ENCODE results near the gene RPL13A. TPM values are rescaled to one million over a fixed set of nuclear protein-coding genes. Genes with fewer than 3 reads are reported as not detected.

The RPL13A gene
- total and polyA plus RNA-seq, 2 of the 13 experiments (the other 11 are each of a cell fraction or from before 2014, with no cell fraction given), result 2,601 to 3,407 TPM

DNA sequence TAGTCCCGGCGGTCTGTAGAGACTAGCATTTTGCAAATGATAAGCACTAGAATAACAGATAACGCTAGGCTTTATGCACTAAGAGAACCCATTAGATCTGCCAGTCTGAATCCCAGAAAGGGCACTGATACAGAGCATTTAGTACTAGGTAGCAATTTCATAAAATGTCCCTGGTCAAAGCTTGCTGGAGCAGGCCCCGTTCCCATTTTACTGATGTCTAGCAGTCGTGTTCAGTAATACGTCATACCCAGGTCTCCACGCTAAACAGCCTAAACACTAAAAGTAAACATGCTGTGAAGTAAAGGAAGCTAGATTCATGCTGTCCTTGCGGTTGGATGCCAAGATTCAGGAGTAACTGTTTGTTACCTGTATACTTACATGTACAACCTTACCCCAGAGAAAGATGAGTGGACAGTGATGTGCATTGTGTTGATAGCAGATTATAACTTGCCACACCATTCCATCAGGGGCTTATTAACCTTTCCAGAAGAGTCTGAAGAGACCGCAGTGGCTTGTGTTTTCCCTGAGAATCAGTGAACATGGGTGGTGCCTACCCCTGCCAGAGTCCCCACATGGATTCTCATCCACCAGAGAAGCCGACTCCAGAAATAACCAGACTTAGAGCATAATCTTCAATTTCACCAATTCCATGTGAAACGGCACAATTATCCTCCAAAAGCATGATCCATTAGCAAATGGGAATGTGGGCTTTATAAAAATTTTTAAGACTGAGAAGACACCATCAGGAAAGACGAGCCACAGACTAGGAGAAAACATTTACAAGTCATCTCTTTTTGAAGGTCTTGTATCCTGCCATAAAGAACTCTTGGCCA is 5.4 kb downstream of the RPL13A start (continued):
- TF ChIP-seq POLR2G (IDR thresholded peaks at IDR 0.05; ENCODE audit: low read depth, low read length) (peak; percentile 65), HMGA1 (CRISPR knock-in tag; conservative IDR thresholded peaks at IDR 0.05) (no peak), MBD4 (IDR thresholded peaks at IDR 0.05; ENCODE audit: borderline replicate concordance, low read length) (peak; percentile 85; the same call in 1 of the 2 replicates), ZNF891 (CRISPR knock-in tag; IDR thresholded peaks at IDR 0.05) (no peak), JUN (CRISPR knock-in tag; IDR thresholded peaks at IDR 0.05) (no peak), FOXA3 (CRISPR knock-in tag; IDR thresholded peaks at IDR 0.05) (peak; percentile 50), SP1 (IDR thresholded peaks at IDR 0.05) (no peak), SP1 (CRISPR knock-in tag; IDR thresholded peaks at IDR 0.05) (0 out of 2 replicates have a peak, but pooled peaks have one; percentile 17), RAD21 (CRISPR knock-in tag; IDR thresholded peaks at IDR 0.05) (0 out of 2 replicates have a peak, but pooled peaks have one; percentile 16), FOSL2 (CRISPR knock-in tag; IDR thresholded peaks at IDR 0.05) (0 out of 2 replicates have a peak, but pooled peaks have one; percentile 23)
- TF ChIP-seq, protein P1, sequence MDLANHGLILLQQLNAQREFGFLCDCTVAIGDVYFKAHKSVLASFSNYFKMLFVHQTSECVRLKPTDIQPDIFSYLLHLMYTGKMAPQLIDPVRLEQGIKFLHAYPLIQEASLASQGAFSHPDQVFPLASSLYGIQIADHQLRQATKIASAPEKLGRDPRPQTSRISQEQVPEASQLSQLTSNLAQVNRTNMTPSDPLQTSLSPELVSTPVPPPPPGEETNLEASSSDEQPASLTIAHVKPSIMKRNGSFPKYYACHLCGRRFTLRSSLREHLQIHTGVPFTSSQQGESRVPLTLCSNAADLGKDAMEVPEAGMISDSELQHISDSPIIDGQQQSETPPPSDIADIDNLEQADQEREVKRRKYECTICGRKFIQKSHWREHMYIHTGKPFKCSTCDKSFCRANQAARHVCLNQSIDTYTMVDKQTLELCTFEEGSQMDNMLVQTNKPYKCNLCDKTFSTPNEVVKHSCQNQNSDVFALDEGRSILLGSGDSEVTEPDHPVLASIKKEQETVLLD (CRISPR knock-in tag; IDR thresholded peaks at IDR 0.05; ENCODE audit: low read depth), result no peak
- TF ChIP-seq, protein P2, sequence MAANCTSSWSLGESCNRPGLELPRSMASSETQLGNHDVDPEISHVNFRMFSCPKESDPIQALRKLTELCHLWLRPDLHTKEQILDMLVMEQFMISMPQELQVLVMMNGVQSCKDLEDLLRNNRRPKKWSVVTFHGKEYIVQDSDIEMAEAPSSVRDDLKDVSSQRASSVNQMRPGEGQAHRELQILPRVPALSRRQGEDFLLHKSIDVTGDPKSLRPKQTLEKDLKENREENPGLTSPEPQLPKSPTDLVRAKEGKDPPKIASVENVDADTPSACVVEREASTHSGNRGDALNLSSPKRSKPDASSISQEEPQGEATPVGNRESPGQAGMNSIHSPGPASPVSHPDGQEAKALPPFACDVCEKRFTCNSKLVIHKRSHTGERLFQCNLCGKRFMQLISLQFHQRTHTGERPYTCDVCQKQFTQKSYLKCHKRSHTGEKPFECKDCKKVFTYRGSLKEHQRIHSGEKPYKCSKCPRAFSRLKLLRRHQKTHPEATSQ (CRISPR knock-in tag; IDR thresholded peaks at IDR 0.05; ENCODE audit: borderline replicate concordance), result peak; percentile 37; the same call in 1 of the 2 replicates
- TF ChIP-seq, protein P3, sequence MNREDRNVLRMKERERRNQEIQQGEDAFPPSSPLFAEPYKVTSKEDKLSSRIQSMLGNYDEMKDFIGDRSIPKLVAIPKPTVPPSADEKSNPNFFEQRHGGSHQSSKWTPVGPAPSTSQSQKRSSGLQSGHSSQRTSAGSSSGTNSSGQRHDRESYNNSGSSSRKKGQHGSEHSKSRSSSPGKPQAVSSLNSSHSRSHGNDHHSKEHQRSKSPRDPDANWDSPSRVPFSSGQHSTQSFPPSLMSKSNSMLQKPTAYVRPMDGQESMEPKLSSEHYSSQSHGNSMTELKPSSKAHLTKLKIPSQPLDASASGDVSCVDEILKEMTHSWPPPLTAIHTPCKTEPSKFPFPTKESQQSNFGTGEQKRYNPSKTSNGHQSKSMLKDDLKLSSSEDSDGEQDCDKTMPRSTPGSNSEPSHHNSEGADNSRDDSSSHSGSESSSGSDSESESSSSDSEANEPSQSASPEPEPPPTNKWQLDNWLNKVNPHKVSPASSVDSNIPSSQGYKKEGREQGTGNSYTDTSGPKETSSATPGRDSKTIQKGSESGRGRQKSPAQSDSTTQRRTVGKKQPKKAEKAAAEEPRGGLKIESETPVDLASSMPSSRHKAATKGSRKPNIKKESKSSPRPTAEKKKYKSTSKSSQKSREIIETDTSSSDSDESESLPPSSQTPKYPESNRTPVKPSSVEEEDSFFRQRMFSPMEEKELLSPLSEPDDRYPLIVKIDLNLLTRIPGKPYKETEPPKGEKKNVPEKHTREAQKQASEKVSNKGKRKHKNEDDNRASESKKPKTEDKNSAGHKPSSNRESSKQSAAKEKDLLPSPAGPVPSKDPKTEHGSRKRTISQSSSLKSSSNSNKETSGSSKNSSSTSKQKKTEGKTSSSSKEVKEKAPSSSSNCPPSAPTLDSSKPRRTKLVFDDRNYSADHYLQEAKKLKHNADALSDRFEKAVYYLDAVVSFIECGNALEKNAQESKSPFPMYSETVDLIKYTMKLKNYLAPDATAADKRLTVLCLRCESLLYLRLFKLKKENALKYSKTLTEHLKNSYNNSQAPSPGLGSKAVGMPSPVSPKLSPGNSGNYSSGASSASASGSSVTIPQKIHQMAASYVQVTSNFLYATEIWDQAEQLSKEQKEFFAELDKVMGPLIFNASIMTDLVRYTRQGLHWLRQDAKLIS (CRISPR knock-in tag; IDR thresholded peaks at IDR 0.05), result peak; percentile 74
- TF ChIP-seq, protein P4, sequence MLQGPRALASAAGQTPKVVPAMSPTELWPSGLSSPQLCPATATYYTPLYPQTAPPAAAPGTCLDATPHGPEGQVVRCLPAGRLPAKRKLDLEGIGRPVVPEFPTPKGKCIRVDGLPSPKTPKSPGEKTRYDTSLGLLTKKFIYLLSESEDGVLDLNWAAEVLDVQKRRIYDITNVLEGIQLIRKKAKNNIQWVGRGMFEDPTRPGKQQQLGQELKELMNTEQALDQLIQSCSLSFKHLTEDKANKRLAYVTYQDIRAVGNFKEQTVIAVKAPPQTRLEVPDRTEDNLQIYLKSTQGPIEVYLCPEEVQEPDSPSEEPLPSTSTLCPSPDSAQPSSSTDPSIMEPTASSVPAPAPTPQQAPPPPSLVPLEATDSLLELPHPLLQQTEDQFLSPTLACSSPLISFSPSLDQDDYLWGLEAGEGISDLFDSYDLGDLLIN (CRISPR knock-in tag; IDR thresholded peaks at IDR 0.05; ENCODE audit: borderline replicate concordance), result no peak
- TF ChIP-seq, protein P5, sequence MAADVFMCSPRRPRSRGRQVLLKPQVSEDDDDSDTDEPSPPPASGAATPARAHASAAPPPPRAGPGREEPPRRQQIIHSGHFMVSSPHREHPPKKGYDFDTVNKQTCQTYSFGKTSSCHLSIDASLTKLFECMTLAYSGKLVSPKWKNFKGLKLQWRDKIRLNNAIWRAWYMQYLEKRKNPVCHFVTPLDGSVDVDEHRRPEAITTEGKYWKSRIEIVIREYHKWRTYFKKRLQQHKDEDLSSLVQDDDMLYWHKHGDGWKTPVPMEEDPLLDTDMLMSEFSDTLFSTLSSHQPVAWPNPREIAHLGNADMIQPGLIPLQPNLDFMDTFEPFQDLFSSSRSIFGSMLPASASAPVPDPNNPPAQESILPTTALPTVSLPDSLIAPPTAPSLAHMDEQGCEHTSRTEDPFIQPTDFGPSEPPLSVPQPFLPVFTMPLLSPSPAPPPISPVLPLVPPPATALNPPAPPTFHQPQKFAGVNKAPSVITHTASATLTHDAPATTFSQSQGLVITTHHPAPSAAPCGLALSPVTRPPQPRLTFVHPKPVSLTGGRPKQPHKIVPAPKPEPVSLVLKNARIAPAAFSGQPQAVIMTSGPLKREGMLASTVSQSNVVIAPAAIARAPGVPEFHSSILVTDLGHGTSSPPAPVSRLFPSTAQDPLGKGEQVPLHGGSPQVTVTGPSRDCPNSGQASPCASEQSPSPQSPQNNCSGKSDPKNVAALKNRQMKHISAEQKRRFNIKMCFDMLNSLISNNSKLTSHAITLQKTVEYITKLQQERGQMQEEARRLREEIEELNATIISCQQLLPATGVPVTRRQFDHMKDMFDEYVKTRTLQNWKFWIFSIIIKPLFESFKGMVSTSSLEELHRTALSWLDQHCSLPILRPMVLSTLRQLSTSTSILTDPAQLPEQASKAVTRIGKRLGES (CRISPR knock-in tag; IDR thresholded peaks at IDR 0.05; ENCODE audit: borderline replicate concordance), result no peak
- TF ChIP-seq, protein P6, sequence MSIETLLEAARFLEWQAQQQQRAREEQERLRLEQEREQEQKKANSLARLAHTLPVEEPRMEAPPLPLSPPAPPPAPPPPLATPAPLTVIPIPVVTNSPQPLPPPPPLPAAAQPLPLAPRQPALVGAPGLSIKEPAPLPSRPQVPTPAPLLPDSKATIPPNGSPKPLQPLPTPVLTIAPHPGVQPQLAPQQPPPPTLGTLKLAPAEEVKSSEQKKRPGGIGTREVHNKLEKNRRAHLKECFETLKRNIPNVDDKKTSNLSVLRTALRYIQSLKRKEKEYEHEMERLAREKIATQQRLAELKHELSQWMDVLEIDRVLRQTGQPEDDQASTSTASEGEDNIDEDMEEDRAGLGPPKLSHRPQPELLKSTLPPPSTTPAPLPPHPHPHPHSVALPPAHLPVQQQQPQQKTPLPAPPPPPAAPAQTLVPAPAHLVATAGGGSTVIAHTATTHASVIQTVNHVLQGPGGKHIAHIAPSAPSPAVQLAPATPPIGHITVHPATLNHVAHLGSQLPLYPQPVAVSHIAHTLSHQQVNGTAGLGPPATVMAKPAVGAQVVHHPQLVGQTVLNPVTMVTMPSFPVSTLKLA (IDR thresholded peaks at IDR 0.05), result no peak

Data from HepG2 (cell line).